K562 (cell line): ENCODE data around the gene MAP1A. TPM values are rescaled to one million over a fixed set of nuclear protein-coding genes. Genes with fewer than 3 reads are reported as not detected.

Experiments used
- BRCA1 ChIP-seq, 2 experiments: fragments of 450-650 bp in 1 of 2; sonication (generic) in 1 of 2; formaldehyde crosslinking in 1 of 2; IDR thresholded peaks; 2 replicates each; pipeline versions ENCODE4 v1.5.0 to v1.6.1; 2017 to 2020; ENCODE audit warnings: mild to moderate bottlenecking in 1 of 2, missing genetic modification reagents in 1 of 2
- CBFA2T2 ChIP-seq: fragments of 450-650 bp; conservative IDR thresholded peaks from 2 replicates; pipeline ENCODE4 v1.6.1; 2017; ENCODE audit warnings: mild to moderate bottlenecking
- E2F1 ChIP-seq: sonication (generic); formaldehyde crosslinking; IDR thresholded peaks from 2 replicates; pipeline ENCODE4 v1.8.1; 2023; ENCODE audit warnings: mild to moderate bottlenecking, missing genetic modification reagents, moderate library complexity
- FOS ChIP-seq: IDR thresholded peaks from 3 replicates; pipeline ENCODE4 v1.6.1; 2011; ENCODE audit not compliant: insufficient read length; ENCODE audit errors: extremely low read depth
- IRF1 ChIP-seq: sonication (generic); formaldehyde crosslinking; IDR thresholded peaks from 2 replicates; pipeline ENCODE4 v1.8.0; 2022; ENCODE audit warnings: missing genetic modification reagents, mild to moderate bottlenecking, borderline replicate concordance
- LEF1 ChIP-seq: fragments of 450-650 bp; IDR thresholded peaks from 2 replicates; pipeline ENCODE4 v1.6.1; 2016; ENCODE audit warnings: mild to moderate bottlenecking
- MYC ChIP-seq, 2 experiments: fragments of 250-450 bp in 1 of 2; sonication (Bioruptor Pico) in 1 of 2; IDR thresholded peaks; 2 replicates each; pipeline versions ENCODE4 v1.5.1 to v1.6.1; 2012 to 2021; ENCODE audit warnings: low read depth in 2 of 2, borderline replicate concordance in 1 of 2, improper control_type of control experiment in 1 of 2, low read length in 1 of 2, mild to moderate bottlenecking in 1 of 2, moderate library complexity in 1 of 2
- MYNN ChIP-seq, 2 experiments: sonication (generic); formaldehyde crosslinking in 1 of 2; IDR thresholded peaks; 2 replicates each; pipeline versions ENCODE4 v1.5.0 to v1.6.1; 2016 to 2020; ENCODE audit warnings: antibody characterized with exemption in 1 of 2, missing genetic modification reagents in 1 of 2
- PTRF ChIP-seq: fragments of 450-650 bp; IDR thresholded peaks from 2 replicates; pipeline ENCODE4 v1.6.1; 2016; ENCODE audit warnings: mild to moderate bottlenecking, missing genetic modification characterization, missing compliant biosample characterization
- PYGO2 ChIP-seq: fragments of 450-650 bp; IDR thresholded peaks from 2 replicates; pipeline ENCODE4 v1.6.1; 2016; ENCODE audit warnings: mild to moderate bottlenecking, missing genetic modification characterization, moderate library complexity, missing compliant biosample characterization
- SRSF9 ChIP-seq: fragments of 200-400 bp; formaldehyde crosslinking; IDR thresholded peaks from 2 replicates; pipeline ENCODE4 v1.6.1; 2017; ENCODE audit warnings: low read depth, low read length, borderline replicate concordance
- TFE3 ChIP-seq: fragments of 450-650 bp; formaldehyde crosslinking; IDR thresholded peaks from 2 replicates; pipeline ENCODE4 v1.4.0; 2020; ENCODE audit warnings: mild to moderate bottlenecking, mixed read lengths
- TRIM25 ChIP-seq: fragments of 450-650 bp; IDR thresholded peaks from 2 replicates; pipeline ENCODE4 v1.7.0; 2016; ENCODE audit warnings: borderline replicate concordance
- ZBTB11 ChIP-seq, 3 experiments: fragments of 200-800 bp in 1 of 3; fragments of 250-450 bp in 1 of 3; fragments of 450-650 bp in 1 of 3; sonication (Bioruptor Pico) in 1 of 3; sonication (Bioruptor generic) in 1 of 3; formaldehyde crosslinking in 1 of 3; IDR thresholded peaks; 2 replicates each; pipeline versions ENCODE4 v1.6.1 to v1.8.0; 2016 to 2022; ENCODE audit warnings: mild to moderate bottlenecking in 2 of 3, missing genetic modification characterization in 2 of 3, missing compliant biosample characterization in 1 of 3, moderate library complexity in 1 of 3
- ZFP1 ChIP-seq: fragments of 450-650 bp; formaldehyde crosslinking; IDR thresholded peaks from 2 replicates; pipeline ENCODE4 v1.4.0; 2020; ENCODE audit warnings: mild to moderate bottlenecking, mixed read lengths
- ZNF133 ChIP-seq: fragments of 250-450 bp; sonication (Bioruptor Pico); IDR thresholded peaks from 2 replicates; pipeline ENCODE4 v1.4.0; 2020; ENCODE audit warnings: mild to moderate bottlenecking
- ZNF217 ChIP-seq: sonication (generic); formaldehyde crosslinking; IDR thresholded peaks from 2 replicates; pipeline ENCODE4 v1.8.0; 2022; ENCODE audit warnings: mild to moderate bottlenecking, missing genetic modification reagents
- ZNF668 ChIP-seq: fragments of 250-450 bp; sonication (Bioruptor Pico); IDR thresholded peaks from 2 replicates; pipeline ENCODE4 v1.8.0; 2022; ENCODE audit warnings: mild to moderate bottlenecking, inconsistent platforms
- polyA plus RNA-seq, 8 experiments: library from polyadenylated mRNA; depleted of rRNA in 4 of 8; stranded (reverse) in 5 of 8; unstranded in 3 of 8; fragments of >200 nt; fragmentation: Nextera tagmentation in 2 of 8; fragmentation: Illumina TruSeq in 1 of 8; extraction: Ambion mirVana in 2 of 8; extraction: Trizol in 1 of 8; gene quantifications; 2 replicates each; pipeline versions ENCODE4 v1.2.1 to v1.2.3, GENCODE V29; 2011 to 2014; ENCODE audit warnings: inconsistent platforms in 1 of 8, missing spikeins in 1 of 8
- total RNA-seq, 7 experiments: library from RNA; depleted of rRNA in 6 of 7; stranded (reverse); fragments of >200 nt in 6 of 7; fragmentation: Illumina TruSeq in 2 of 7; extraction: Trizol in 2 of 7; gene quantifications; 2 replicates each; pipeline versions ENCODE4 v1.2.1 to v1.2.3, GENCODE V29; 2011 to 2021; ENCODE audit warnings: low replicate concordance in 1 of 7

Gene MAP1A
- total and polyA plus RNA-seq, 9 of the 15 experiments (the other 6 are each of a cell fraction or from before 2014, with no cell fraction given): 2.0 to 20.3 (median 7.3) TPM

- TF ChIP-seq PTRF (tag): no peak
- TF ChIP-seq E2F1 (CRISPR knock-in tag): no peak
- peak; percentile 70 for TF ChIP-seq CBFA2T2
- TF ChIP-seq SRSF9: no peak
- no peak for TF ChIP-seq ZBTB11 (CRISPR knock-in tag; IDR thresholded peaks at IDR 0.05)
- TF ChIP-seq MYNN (IDR thresholded peaks at IDR 0.05): no peak
- TF ChIP-seq MYNN (CRISPR knock-in tag; IDR thresholded peaks at IDR 0.05): no peak
- no peak for TF ChIP-seq FOS
- no peak for TF ChIP-seq IRF1 (CRISPR knock-in tag)
- TF ChIP-seq ZNF133 (CRISPR knock-in tag): no peak
- TF ChIP-seq TFE3 (CRISPR knock-in tag): no peak
- TF ChIP-seq MYC (IDR thresholded peaks at IDR 0.05; ENCODE audit: low read depth, low read length): no peak
- TF ChIP-seq MYC (CRISPR knock-in tag; IDR thresholded peaks at IDR 0.05; ENCODE audit: borderline replicate concordance, low read depth): no peak
- peak; percentile 90 for TF ChIP-seq LEF1
- no peak for TF ChIP-seq ZNF668
- no peak for TF ChIP-seq TRIM25
- no peak for TF ChIP-seq PYGO2 (tag)
- no peak for TF ChIP-seq BRCA1 (IDR thresholded peaks at IDR 0.05)
- TF ChIP-seq BRCA1 (CRISPR knock-in tag; IDR thresholded peaks at IDR 0.05): no peak
- no peak for TF ChIP-seq ZFP1 (CRISPR knock-in tag)
- TF ChIP-seq ZNF217 (CRISPR knock-in tag): no peak
These were observed 47.5 kb upstream of the MAP1A start (continued) for GRCh38 chr15:43469867-43470266.
